GM12878 (cell line): ENCODE measurements around the gene DEF6. TPM values are rescaled to one million over a fixed set of nuclear protein-coding genes. Genes with fewer than 3 reads are reported as not detected.

Experiments used
- ASH2L ChIP-seq: fragments of 300-600, 200-600 bp; sonication (generic); IDR thresholded peaks from 2 replicates; pipeline ENCODE4 v1.6.1; 2017; ENCODE audit warnings: low read depth, mild to moderate bottlenecking, borderline replicate concordance
- ATF7 ChIP-seq: fragments of 450-650 bp; IDR thresholded peaks from 2 replicates; pipeline ENCODE4 v1.6.1; 2016; ENCODE audit warnings: low read depth, mild to moderate bottlenecking
- BACH1 ChIP-seq: fragments of 450-650 bp; IDR thresholded peaks from 2 replicates; pipeline ENCODE4 v1.6.1; 2017; ENCODE audit warnings: mild to moderate bottlenecking, borderline replicate concordance
- BCLAF1 ChIP-seq: fragments of 450-650 bp; IDR thresholded peaks from 2 replicates; pipeline ENCODE4 v1.6.1; 2017; ENCODE audit warnings: antibody characterized with exemption, mild to moderate bottlenecking, moderate library complexity
- CREB1 ChIP-seq: IDR thresholded peaks from 2 replicates; pipeline ENCODE4 v1.6.1; 2012; ENCODE audit warnings: low read depth, mild to moderate bottlenecking, inconsistent platforms
- CTCF ChIP-seq, 3 experiments: IDR thresholded peaks in 2 of 3; conservative IDR thresholded peaks in 1 of 3; 2 replicates each; pipeline ENCODE4 v1.5.1; 2011; ENCODE audit warnings: low read depth in 3 of 3, low read length in 3 of 3, mild to moderate bottlenecking in 3 of 3, control low read depth in 2 of 3, moderate library complexity in 2 of 3, inconsistent platforms in 1 of 3, mixed read lengths in 1 of 3; ENCODE audit not compliant: control insufficient read depth in 2 of 3, insufficient read depth in 1 of 3; ENCODE audit errors: extremely low read depth in 1 of 3
- E4F1 ChIP-seq: fragments of 450-650 bp; IDR thresholded peaks from 2 replicates; pipeline ENCODE4 v1.6.1; 2018; ENCODE audit warnings: borderline replicate concordance, mild to moderate bottlenecking; ENCODE audit not compliant: partially characterized antibody
- EZH2 ChIP-seq: IDR thresholded peaks from 2 replicates; pipeline ENCODE4 v1.6.1; 2012; ENCODE audit warnings: low read depth, mild to moderate bottlenecking, control low read depth, inconsistent platforms, low read length, borderline replicate concordance; ENCODE audit not compliant: control insufficient read depth
- HDAC2 ChIP-seq: fragments of 200-600 bp; sonication (generic); IDR thresholded peaks from 2 replicates; pipeline ENCODE4 v1.6.1; 2017
- HDAC6 ChIP-seq: fragments of 200-600 bp; sonication (generic); IDR thresholded peaks from one replicate; pipeline ENCODE4 v1.8.0; 2017; ENCODE audit warnings: antibody characterized with exemption; ENCODE audit not compliant: unreplicated experiment
- KAT2A ChIP-seq: conservative IDR thresholded peaks from 2 replicates; pipeline ENCODE4 v1.6.1; 2011; ENCODE audit warnings: low read depth, low read length; ENCODE audit not compliant: control insufficient read depth
- LARP7 ChIP-seq: fragments of 450-650 bp; IDR thresholded peaks from 2 replicates; pipeline ENCODE4 v1.6.1; 2017; ENCODE audit warnings: mild to moderate bottlenecking
- MYB ChIP-seq: fragments of 150-350 bp; IDR thresholded peaks from 2 replicates; pipeline ENCODE4 v1.6.1; 2014; ENCODE audit warnings: mild to moderate bottlenecking, low read depth, low read length, borderline replicate concordance
- MYC ChIP-seq: IDR thresholded peaks from 2 replicates; pipeline ENCODE4 v1.6.1; 2011; ENCODE audit warnings: mild to moderate bottlenecking, low read length, moderate library complexity, inconsistent platforms; ENCODE audit not compliant: insufficient read depth, insufficient replicate concordance, insufficient read length, severe bottlenecking
- NBN ChIP-seq: fragments of 450-650 bp; IDR thresholded peaks from 2 replicates; pipeline ENCODE4 v1.6.1; 2016
- RFX5 ChIP-seq: IDR thresholded peaks from 2 replicates; pipeline ENCODE4 v1.6.1; 2011; ENCODE audit warnings: low read depth, low read length, improper control_type of control experiment
- SMAD1 ChIP-seq: fragments of 450-650 bp; IDR thresholded peaks from 2 replicates; pipeline ENCODE4 v1.6.1; 2018; ENCODE audit warnings: mild to moderate bottlenecking, low read depth; ENCODE audit not compliant: partially characterized antibody
- SMARCA5 ChIP-seq: fragments of 450-650 bp; IDR thresholded peaks from 2 replicates; pipeline ENCODE4 v1.6.1; 2017; ENCODE audit warnings: mild to moderate bottlenecking
- SRF ChIP-seq, 2 experiments: IDR thresholded peaks; 2 replicates each; pipeline ENCODE4 v1.6.1; 2011; ENCODE audit warnings: low read depth in 2 of 2, low read length in 2 of 2, mild to moderate bottlenecking in 1 of 2, moderate library complexity in 1 of 2
- STAT3 ChIP-seq: IDR thresholded peaks from 2 replicates; pipeline ENCODE4 v1.6.1; 2011; ENCODE audit warnings: low read depth, low read length, improper control_type of control experiment
- TARDBP ChIP-seq: IDR thresholded peaks from 2 replicates; pipeline ENCODE4 v1.6.1; 2016; ENCODE audit warnings: borderline replicate concordance
- TCF7 ChIP-seq: IDR thresholded peaks from 2 replicates; pipeline ENCODE4 v1.6.1; 2014; ENCODE audit warnings: antibody characterized with exemption, borderline replicate concordance
- WRNIP1 ChIP-seq: IDR thresholded peaks from 2 replicates; pipeline ENCODE4 v1.6.1; 2011; ENCODE audit warnings: low read depth, low read length, improper control_type of control experiment, borderline replicate concordance
- ZBED1 ChIP-seq: IDR thresholded peaks from 2 replicates; pipeline ENCODE4 v1.6.1; 2016; ENCODE audit warnings: borderline replicate concordance
- ZNF217 ChIP-seq: fragments of 450-650 bp; IDR thresholded peaks from 2 replicates; pipeline ENCODE4 v1.6.1; 2017; ENCODE audit warnings: antibody characterized with exemption, mild to moderate bottlenecking
- ZNF24 ChIP-seq: fragments of 450-650 bp; IDR thresholded peaks from 2 replicates; pipeline ENCODE4 v1.6.1; 2017; ENCODE audit warnings: antibody characterized with exemption, mild to moderate bottlenecking
- ZNF274 ChIP-seq: IDR thresholded peaks from one replicate; pipeline ENCODE4 v1.8.0; 2011; ENCODE audit not compliant: insufficient read length, insufficient read depth
- polyA plus RNA-seq, 11 experiments: library from polyadenylated mRNA; depleted of rRNA in 4 of 11; unstranded in 6 of 11; stranded (reverse) in 5 of 11; fragments of >200 nt; fragmentation: Nextera tagmentation in 4 of 11; fragmentation: Illumina TruSeq in 1 of 11; extraction: Ambion mirVana in 4 of 11; extraction: Trizol in 1 of 11; gene quantifications; 1 replicate in 1 of 11; 2 replicates in 10 of 11; pipeline versions ENCODE4 v1.2.1 to v1.2.3, GENCODE V29; 2011 to 2016; ENCODE audit warnings: inconsistent platforms in 2 of 11, missing spikeins in 2 of 11, low read depth in 1 of 11
- total RNA-seq, 4 experiments: library from RNA; depleted of rRNA in 3 of 4; stranded (reverse); fragments of >200 nt in 3 of 4; fragmentation: Illumina TruSeq in 1 of 4; extraction: Trizol in 1 of 4; gene quantifications; 2 replicates each; pipeline versions ENCODE4 v1.2.1 to v1.2.3, GENCODE V29; 2013 to 2021

Gene DEF6
- total and polyA plus RNA-seq, 10 of the 15 experiments (the other 5 are each of a cell fraction or from before 2014, with no cell fraction given) = 3.3 to 69.5 (median 48.8) TPM

- TF ChIP-seq ZNF24 (no peak), HDAC6 (no peak), ZBED1 (no peak), SRF (IDR thresholded peaks at IDR 0.05; ENCODE audit: low read depth in 2 of 2, low read length in 2 of 2) (no peak), SMAD1 (peak; percentile 34), MYB (no peak), NBN (no peak), EZH2 (no peak), TCF7 (no peak), WRNIP1 (no peak), CTCF (IDR thresholded peaks at IDR 0.05 in 2 of 3, conservative IDR thresholded peaks at IDR 0.05 in 1 of 3; ENCODE audit: control insufficient read depth in 2 of 3, extremely low read depth in 1 of 3, insufficient read depth in 1 of 3, low read depth in 3 of 3, low read length in 3 of 3) (no peak), KAT2A (no peak), SMARCA5 (peak; percentile 31; the same call in 1 of the 2 replicates), E4F1 (no peak), LARP7 (no peak), HDAC2 (no peak), BACH1 (no peak), TARDBP (no peak), BCLAF1 (no peak), MYC (no peak), STAT3 (no peak), RFX5 (no peak), CREB1 (no peak), ZNF217 (no peak), ZNF274 (no peak), ASH2L (no peak), ATF7 (no peak)
Measured at GRCh38 chr6:35259948-35260590, 37.5 kb upstream of the DEF6 start (continued).
